Panc1 (cell line): ENCODE results near the gene NUB1. TPM values are rescaled to one million over a fixed set of nuclear protein-coding genes. Genes with fewer than 3 reads are reported as not detected.

ENCODE experiments used
- ATAC-seq: fragments of 200-7000 bp; cut with Tn5 transposase; 2 replicates; pipeline ENCODE4 v1.9.1; 2020; ENCODE audit warnings: mild to moderate bottlenecking, moderate library complexity
- BruUV-seq: library from RNA; stranded (reverse); fragments of 400-500 nt; replicated peaks from 2 replicates; lab custom pipeline; 2021; lab: Mats Ljungman, UMichigan
- CTCF ChIA-PET: fragments of 300-600 bp; sonication (Branson Sonifier 250); formaldehyde crosslinking; loops from one replicate; lab custom pipeline; 2022; ENCODE audit warnings: antibody characterized with exemption; lab: Charles Lee
- POLR2A ChIA-PET: fragments of 300-600 bp; sonication (Branson Sonifier 250); formaldehyde crosslinking; loops from one replicate; lab custom pipeline; 2022; ENCODE audit warnings: antibody characterized with exemption; lab: Charles Lee
- DNase-seq: peaks from one replicate; pipeline ENCODE4 v3.0.0-alpha.2; 2010; ENCODE audit warnings: low read depth, low spot score
- H3K27ac ChIP-seq: 2 replicates; pipeline ENCODE4 v1.5.1; 2011; ENCODE audit warnings: mild to moderate bottlenecking, low read length, inconsistent platforms
- H3K27me3 ChIP-seq: fragments of 200-500 bp; sonication (Bioruptor generic); 2 replicates; pipeline ENCODE4 v1.6.0; 2014; ENCODE audit warnings: low read length, inconsistent platforms; ENCODE audit not compliant: control insufficient read depth, insufficient read depth
- H3K36me3 ChIP-seq: fragments of 200-500 bp; sonication (Bioruptor generic); 2 replicates; pipeline ENCODE4 v1.5.1; 2014; ENCODE audit warnings: inconsistent platforms, mild to moderate bottlenecking, low read length, moderate library complexity; ENCODE audit not compliant: control insufficient read depth, insufficient read depth
- H3K4me1 ChIP-seq: 2 replicates; pipeline ENCODE4 v1.5.1; 2011; ENCODE audit warnings: inconsistent platforms, mild to moderate bottlenecking, low read length, moderate library complexity; ENCODE audit not compliant: control insufficient read depth, insufficient read depth
- H3K4me3 ChIP-seq, 2 experiments: 2 replicates each; pipeline ENCODE4 v1.5.1; 2011 to 2012; ENCODE audit warnings: low read depth in 2 of 2, low read length in 2 of 2, mild to moderate bottlenecking in 2 of 2, inconsistent platforms in 1 of 2, moderate library complexity in 1 of 2
- H3K9me3 ChIP-seq: fragments of 200-500 bp; sonication (Bioruptor generic); 2 replicates; pipeline ENCODE4 v1.5.1; 2014; ENCODE audit warnings: low read depth, mild to moderate bottlenecking, inconsistent platforms, low read length, moderate library complexity; ENCODE audit not compliant: control insufficient read depth, insufficient read depth
- POLR2AphosphoS5 ChIP-seq: IDR thresholded peaks from 2 replicates; pipeline ENCODE4 v1.6.1; 2012; ENCODE audit warnings: mild to moderate bottlenecking, low read depth, low read length, moderate library complexity
- SIN3A ChIP-seq: IDR thresholded peaks from 2 replicates; pipeline ENCODE4 v1.6.1; 2012; ENCODE audit warnings: low read depth, mild to moderate bottlenecking, low read length, moderate library complexity, borderline replicate concordance; ENCODE audit not compliant: insufficient read depth
- TCF7L2 ChIP-seq: IDR thresholded peaks from 2 replicates; pipeline ENCODE4 v1.6.1; 2011; ENCODE audit warnings: mild to moderate bottlenecking, low read depth, low read length, inconsistent platforms
- in situ Hi-C: cut with HindIII; loops from 2 replicates; pipeline ENCODE4 v1.10.0; 2016; ENCODE audit warnings: low sequenced_read_pairs, low pct_unique_long_range_greater_than_20kb
- intact Hi-C: fragments of 100-400 bp; cut with micrococcal nuclease; formaldehyde crosslinking; loops from one replicate; pipeline ENCODE4 v1.10.0; 2022; ENCODE audit not compliant: unreplicated experiment
- total RNA-seq: library from RNA; stranded (reverse); gene quantifications from one replicate; pipeline ENCODE4 v1.2.1, GENCODE V29; 2021; ENCODE audit not compliant: unreplicated experiment
- TF ChIP-seq, protein P1 (sequence below), 2 experiments: IDR thresholded peaks; 2 replicates each; pipeline ENCODE4 v1.6.1; 2011 to 2012; ENCODE audit warnings: low read depth in 2 of 2, control low read depth in 1 of 2, low read length in 1 of 2, mild to moderate bottlenecking in 1 of 2, moderate library complexity in 1 of 2; ENCODE audit not compliant: insufficient read depth in 1 of 2
- TF ChIP-seq, protein P2 (sequence below): fragments of 450-650 bp; IDR thresholded peaks from 2 replicates; pipeline ENCODE4 v1.5.1; 2017; ENCODE audit warnings: mild to moderate bottlenecking

NUB1 gene
- total RNA-seq, 1 experiment from 2014 or later: 50.5 TPM

DNA sequence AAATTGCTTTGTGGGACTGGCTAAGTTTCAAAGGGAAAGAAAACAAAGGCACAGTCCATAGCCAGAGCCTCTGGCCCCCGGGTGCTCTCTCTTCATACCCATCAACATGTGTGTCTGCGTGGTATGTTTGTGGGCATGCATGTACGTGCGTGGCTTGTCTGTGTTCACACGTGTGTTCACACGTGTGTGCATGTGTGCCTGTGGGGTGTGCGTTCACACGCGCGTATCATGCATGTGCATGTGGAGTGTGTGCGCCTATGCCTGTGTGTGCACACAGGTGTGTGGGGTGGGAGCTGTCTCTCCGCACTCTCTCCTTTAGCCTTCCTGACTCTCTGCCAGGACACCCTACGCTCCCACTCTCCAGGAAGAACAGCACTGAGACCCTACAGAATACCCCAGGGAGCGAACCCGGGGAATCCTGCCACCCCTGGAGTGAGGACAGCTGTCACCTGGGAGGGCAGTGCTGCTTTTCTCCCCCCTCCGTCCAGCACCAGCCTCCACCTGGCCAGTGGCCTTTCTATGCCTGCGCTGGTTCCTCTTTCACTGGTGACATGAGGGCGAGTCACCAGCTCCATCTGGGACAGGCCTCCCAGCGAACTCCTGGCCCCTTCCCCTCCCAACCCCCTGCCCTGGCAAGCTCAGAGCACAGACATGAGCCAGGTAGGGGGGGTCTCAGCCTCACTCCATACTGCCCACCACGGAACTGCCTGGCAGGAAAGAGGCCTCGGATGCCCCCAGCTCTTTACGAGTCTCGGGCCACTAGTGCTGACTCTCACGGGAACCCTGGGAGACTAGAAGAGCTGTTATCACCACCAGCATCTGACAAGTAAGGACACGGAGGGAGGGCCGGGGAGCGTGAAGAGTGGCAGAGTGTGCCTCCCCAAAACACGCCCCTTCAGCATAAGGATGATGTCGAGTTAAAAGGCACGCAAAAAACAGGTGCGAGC, 51.7 kb downstream of the NUB1 start:
- no TSS peak for BruUV-seq
- Histone ChIP-seq H3K9me3 (no peaks in the 10 kb centered on the region), H3K27me3 (no peaks in the 10 kb centered on the region), H3K4me1 (peaks cover 4% of the 10 kb centered on the region; the same call in 1 of the 2 replicates), H3K27ac (no peak overlapping the region), H3K4me3 (no peak overlapping the region), H3K36me3 (no peaks in the 10 kb centered on the region)
- in situ Hi-C loops (no loop called here), intact Hi-C loops (no loop called here)
- ChIA-PET CTCF (no interaction called here), POLR2A (no interaction called here)
- peak; percentile 56; the same call in 1 of the 2 replicates for ATAC-seq
- no peak for DNase-seq
- no peak for TF ChIP-seq POLR2AphosphoS5
- TF ChIP-seq, protein P1, sequence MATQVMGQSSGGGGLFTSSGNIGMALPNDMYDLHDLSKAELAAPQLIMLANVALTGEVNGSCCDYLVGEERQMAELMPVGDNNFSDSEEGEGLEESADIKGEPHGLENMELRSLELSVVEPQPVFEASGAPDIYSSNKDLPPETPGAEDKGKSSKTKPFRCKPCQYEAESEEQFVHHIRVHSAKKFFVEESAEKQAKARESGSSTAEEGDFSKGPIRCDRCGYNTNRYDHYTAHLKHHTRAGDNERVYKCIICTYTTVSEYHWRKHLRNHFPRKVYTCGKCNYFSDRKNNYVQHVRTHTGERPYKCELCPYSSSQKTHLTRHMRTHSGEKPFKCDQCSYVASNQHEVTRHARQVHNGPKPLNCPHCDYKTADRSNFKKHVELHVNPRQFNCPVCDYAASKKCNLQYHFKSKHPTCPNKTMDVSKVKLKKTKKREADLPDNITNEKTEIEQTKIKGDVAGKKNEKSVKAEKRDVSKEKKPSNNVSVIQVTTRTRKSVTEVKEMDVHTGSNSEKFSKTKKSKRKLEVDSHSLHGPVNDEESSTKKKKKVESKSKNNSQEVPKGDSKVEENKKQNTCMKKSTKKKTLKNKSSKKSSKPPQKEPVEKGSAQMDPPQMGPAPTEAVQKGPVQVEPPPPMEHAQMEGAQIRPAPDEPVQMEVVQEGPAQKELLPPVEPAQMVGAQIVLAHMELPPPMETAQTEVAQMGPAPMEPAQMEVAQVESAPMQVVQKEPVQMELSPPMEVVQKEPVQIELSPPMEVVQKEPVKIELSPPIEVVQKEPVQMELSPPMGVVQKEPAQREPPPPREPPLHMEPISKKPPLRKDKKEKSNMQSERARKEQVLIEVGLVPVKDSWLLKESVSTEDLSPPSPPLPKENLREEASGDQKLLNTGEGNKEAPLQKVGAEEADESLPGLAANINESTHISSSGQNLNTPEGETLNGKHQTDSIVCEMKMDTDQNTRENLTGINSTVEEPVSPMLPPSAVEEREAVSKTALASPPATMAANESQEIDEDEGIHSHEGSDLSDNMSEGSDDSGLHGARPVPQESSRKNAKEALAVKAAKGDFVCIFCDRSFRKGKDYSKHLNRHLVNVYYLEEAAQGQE (IDR thresholded peaks at IDR 0.05; ENCODE audit: insufficient read depth in 1 of 2, low read depth in 2 of 2, low read length in 1 of 2): no peak
- no peak for TF ChIP-seq SIN3A
- TF ChIP-seq, protein P2, sequence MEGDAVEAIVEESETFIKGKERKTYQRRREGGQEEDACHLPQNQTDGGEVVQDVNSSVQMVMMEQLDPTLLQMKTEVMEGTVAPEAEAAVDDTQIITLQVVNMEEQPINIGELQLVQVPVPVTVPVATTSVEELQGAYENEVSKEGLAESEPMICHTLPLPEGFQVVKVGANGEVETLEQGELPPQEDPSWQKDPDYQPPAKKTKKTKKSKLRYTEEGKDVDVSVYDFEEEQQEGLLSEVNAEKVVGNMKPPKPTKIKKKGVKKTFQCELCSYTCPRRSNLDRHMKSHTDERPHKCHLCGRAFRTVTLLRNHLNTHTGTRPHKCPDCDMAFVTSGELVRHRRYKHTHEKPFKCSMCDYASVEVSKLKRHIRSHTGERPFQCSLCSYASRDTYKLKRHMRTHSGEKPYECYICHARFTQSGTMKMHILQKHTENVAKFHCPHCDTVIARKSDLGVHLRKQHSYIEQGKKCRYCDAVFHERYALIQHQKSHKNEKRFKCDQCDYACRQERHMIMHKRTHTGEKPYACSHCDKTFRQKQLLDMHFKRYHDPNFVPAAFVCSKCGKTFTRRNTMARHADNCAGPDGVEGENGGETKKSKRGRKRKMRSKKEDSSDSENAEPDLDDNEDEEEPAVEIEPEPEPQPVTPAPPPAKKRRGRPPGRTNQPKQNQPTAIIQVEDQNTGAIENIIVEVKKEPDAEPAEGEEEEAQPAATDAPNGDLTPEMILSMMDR: no peak
- no peak for TF ChIP-seq TCF7L2

DNA sequence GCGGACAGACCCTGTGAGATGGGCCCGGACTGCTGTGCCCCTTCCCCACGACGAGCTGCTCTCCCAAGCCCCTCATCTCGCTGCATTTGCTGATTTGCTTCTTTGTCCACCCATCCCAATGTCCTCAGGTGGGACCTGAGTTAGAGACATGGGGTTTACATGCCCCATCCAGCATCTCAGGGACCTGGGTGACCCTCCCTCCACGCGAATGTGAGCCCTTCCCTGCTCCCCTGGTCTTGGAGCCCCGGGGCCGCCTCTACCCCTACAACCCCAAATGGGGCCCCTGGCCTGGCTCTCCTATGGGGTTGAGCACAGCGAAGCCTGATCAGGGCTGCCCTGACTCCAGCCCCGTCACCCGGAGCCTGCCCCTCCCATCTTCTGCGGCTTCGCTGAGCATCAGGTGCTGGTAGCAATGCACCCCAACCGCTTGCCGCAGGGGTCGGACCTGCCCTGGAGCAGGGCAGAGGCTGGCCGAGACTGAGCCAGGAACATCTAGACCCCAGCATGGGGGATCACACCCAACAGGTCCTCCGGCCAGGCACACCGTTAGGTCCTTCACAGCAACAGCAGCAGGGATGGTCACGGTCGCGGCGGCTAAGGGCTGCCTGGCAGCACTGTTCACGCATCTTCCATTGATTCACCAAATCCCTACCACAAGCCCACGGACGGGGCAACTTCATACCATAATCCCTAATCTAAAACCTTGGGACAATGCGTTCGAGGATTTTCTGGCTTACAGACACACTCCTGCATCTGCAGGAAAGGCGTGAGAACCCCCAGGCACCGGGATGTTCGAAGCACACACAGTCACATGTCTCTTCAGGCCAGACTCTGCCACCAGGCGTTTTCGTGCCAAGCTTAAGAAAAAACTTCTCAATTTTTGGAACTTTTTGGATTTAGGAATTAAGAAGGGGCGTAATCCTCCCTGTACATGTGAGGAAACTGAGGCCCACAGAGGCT, 52.7 kb downstream of the NUB1 start:
- Histone ChIP-seq H3K9me3 (no peaks in the 10 kb centered on the region), H3K36me3 (no peaks in the 10 kb centered on the region), H3K4me3 (no peak overlapping the region), H3K4me1 (peaks cover 4% of the 10 kb centered on the region; the same call in 1 of the 2 replicates), H3K27me3 (no peaks in the 10 kb centered on the region), H3K27ac (no peak overlapping the region)
- intact Hi-C loops: no loop called here
- ChIA-PET POLR2A (no interaction called here), CTCF (no interaction called here)
- DNase-seq (no peak), ATAC-seq (no peak)
- no TSS peak for BruUV-seq
- TF ChIP-seq, protein P1 (IDR thresholded peaks at IDR 0.05; ENCODE audit: insufficient read depth in 1 of 2, low read depth in 2 of 2, low read length in 1 of 2): no peak
- TF ChIP-seq SIN3A: no peak
- TF ChIP-seq TCF7L2: no peak
- TF ChIP-seq, protein P2: no peak
- TF ChIP-seq POLR2AphosphoS5: no peak
- in situ Hi-C loops: no loop called here
